ES-I3 (cell line): ENCODE measurements around the gene HPSE2.

ENCODE experiments used
- H3K36me3 ChIP-seq: 2 replicates; pipeline ENCODE4 v1.6.1; 2013; ENCODE audit warnings: mild to moderate bottlenecking, low read length, control low read depth, moderate library complexity; ENCODE audit not compliant: insufficient read depth
- H3K4me1 ChIP-seq: 2 replicates; pipeline ENCODE4 v1.6.1; 2013; ENCODE audit warnings: mild to moderate bottlenecking, control low read depth, low read length; ENCODE audit not compliant: insufficient read depth
- H3K9ac ChIP-seq: 2 replicates; pipeline ENCODE4 v1.6.1; 2013; ENCODE audit warnings: low read depth, mild to moderate bottlenecking, low read length, moderate library complexity
- H3K9me3 ChIP-seq: 2 replicates; pipeline ENCODE4 v1.6.1; 2013; ENCODE audit warnings: mild to moderate bottlenecking, low read length, moderate library complexity; ENCODE audit not compliant: control insufficient read depth, insufficient read depth

The HPSE2 gene

GRCh38 chr10:98852686-98853085 is 383.0 kb downstream of the HPSE2 start:
- H3K4me1 ChIP-seq: no peaks in the 10 kb centered on the region
- H3K9me3 ChIP-seq: no peaks in the 10 kb centered on the region
- no peaks in the 10 kb centered on the region for H3K36me3 ChIP-seq
- no peak overlapping the region for H3K9ac ChIP-seq

- no peaks in the 10 kb centered on the region for H3K4me1 ChIP-seq
- no peak overlapping the region for H3K9ac ChIP-seq
- H3K36me3 ChIP-seq: no peaks in the 10 kb centered on the region
- no peaks in the 10 kb centered on the region for H3K9me3 ChIP-seq
Measured at GRCh38 chr10:98848361-98848760, 387.3 kb downstream of the HPSE2 start.

- no peaks in the 10 kb centered on the region for H3K36me3 ChIP-seq
- no peaks in the 10 kb centered on the region for H3K4me1 ChIP-seq
- no peak overlapping the region for H3K9ac ChIP-seq
- H3K9me3 ChIP-seq: no peaks in the 10 kb centered on the region
Measured at GRCh38 chr10:98846787-98847186, 388.9 kb downstream of the HPSE2 start.

- H3K36me3 ChIP-seq: no peaks in the 10 kb centered on the region
- no peaks in the 10 kb centered on the region for H3K9me3 ChIP-seq
- no peak overlapping the region for H3K9ac ChIP-seq
- no peaks in the 10 kb centered on the region for H3K4me1 ChIP-seq
Measured at GRCh38 chr10:98833542-98833941, 402.1 kb downstream of the HPSE2 start.

GRCh38 chr10:98832738-98833137 is 402.9 kb downstream of the HPSE2 start:
- H3K9ac ChIP-seq: no peak overlapping the region
- H3K4me1 ChIP-seq: no peaks in the 10 kb centered on the region
- H3K9me3 ChIP-seq: no peaks in the 10 kb centered on the region
- no peaks in the 10 kb centered on the region for H3K36me3 ChIP-seq

- no peaks in the 10 kb centered on the region for H3K4me1 ChIP-seq
- no peaks in the 10 kb centered on the region for H3K36me3 ChIP-seq
- no peak overlapping the region for H3K9ac ChIP-seq
- no peaks in the 10 kb centered on the region for H3K9me3 ChIP-seq
Measured at GRCh38 chr10:98832196-98832595, 403.5 kb downstream of the HPSE2 start.

- no peak overlapping the region for H3K9ac ChIP-seq
- H3K4me1 ChIP-seq: no peaks in the 10 kb centered on the region
- no peaks in the 10 kb centered on the region for H3K9me3 ChIP-seq
- no peaks in the 10 kb centered on the region for H3K36me3 ChIP-seq
Measured at GRCh38 chr10:98831391-98831790, 404.3 kb downstream of the HPSE2 start.

GRCh38 chr10:98825741-98826140 is 409.9 kb downstream of the HPSE2 start:
- H3K36me3 ChIP-seq: no peaks in the 10 kb centered on the region
- no peaks in the 10 kb centered on the region for H3K4me1 ChIP-seq
- no peaks in the 10 kb centered on the region for H3K9me3 ChIP-seq
- H3K9ac ChIP-seq: no peak overlapping the region

GRCh38 chr10:98817396-98817795 is 418.3 kb downstream of the HPSE2 start:
- Histone ChIP-seq H3K36me3 (no peaks in the 10 kb centered on the region), H3K9ac (no peak overlapping the region), H3K9me3 (no peaks in the 10 kb centered on the region), H3K4me1 (no peaks in the 10 kb centered on the region)

- Histone ChIP-seq H3K4me1 (no peaks in the 10 kb centered on the region), H3K9ac (no peak overlapping the region), H3K36me3 (no peaks in the 10 kb centered on the region), H3K9me3 (no peaks in the 10 kb centered on the region)
Measured at GRCh38 chr10:98815039-98815885, 420.4 kb downstream of the HPSE2 start.

- H3K9ac ChIP-seq: no peak overlapping the region
- no peaks in the 10 kb centered on the region for H3K4me1 ChIP-seq
- no peaks in the 10 kb centered on the region for H3K9me3 ChIP-seq
- H3K36me3 ChIP-seq: no peaks in the 10 kb centered on the region
Measured at GRCh38 chr10:98814470-98814869, 421.2 kb downstream of the HPSE2 start.

GRCh38 chr10:98808282-98808892 is 427.3 kb downstream of the HPSE2 start:
- H3K9me3 ChIP-seq: no peaks in the 10 kb centered on the region
- no peaks in the 10 kb centered on the region for H3K4me1 ChIP-seq
- no peak overlapping the region for H3K9ac ChIP-seq

GRCh38 chr10:98800263-98800662 is 435.4 kb downstream of the HPSE2 start:
- no peak overlapping the region for H3K9ac ChIP-seq
- H3K9me3 ChIP-seq: no peaks in the 10 kb centered on the region
- no peaks in the 10 kb centered on the region for H3K4me1 ChIP-seq
- no peaks in the 10 kb centered on the region for H3K36me3 ChIP-seq

More at GRCh38 chr10:98808282-98808892, 427.3 kb downstream of the HPSE2 start:
- no peaks in the 10 kb centered on the region for H3K36me3 ChIP-seq

- no peaks in the 10 kb centered on the region for H3K36me3 ChIP-seq
- no peak overlapping the region for H3K9ac ChIP-seq
- H3K4me1 ChIP-seq: no peaks in the 10 kb centered on the region
- H3K9me3 ChIP-seq: no peaks in the 10 kb centered on the region
Measured at GRCh38 chr10:98795467-98795866, 440.2 kb downstream of the HPSE2 start.

GRCh38 chr10:98790817-98791216 is 444.8 kb downstream of the HPSE2 start:
- Histone ChIP-seq H3K9ac (no peak overlapping the region), H3K36me3 (no peaks in the 10 kb centered on the region), H3K9me3 (no peaks in the 10 kb centered on the region), H3K4me1 (no peaks in the 10 kb centered on the region)
